ENCODE results near the gene PDE3B.

PDE3B gene

GRCh38 chr11:14812757-14813156 is 169.2 kb downstream of the PDE3B start:
- H3K9ac ChIP-seq (ENCODE audit: insufficient read length, low read depth): no peak overlapping the region
- no peaks in the 10 kb centered on the region for H3K4me1 ChIP-seq (ENCODE audit: insufficient read depth, insufficient read length)
- H3K36me3 ChIP-seq (ENCODE audit: insufficient read depth, insufficient read length, low read length): no peaks in the 10 kb centered on the region
- TF ChIP-seq SUZ12 (IDR thresholded peaks at IDR 0.05; ENCODE audit: extremely low read depth, insufficient read depth, insufficient read length) (no peak), YY1 (IDR thresholded peaks at IDR 0.05; ENCODE audit: insufficient read depth, insufficient read length) (no peak), ZNF274 (IDR thresholded peaks at IDR 0.05; ENCODE audit: low read depth, low read length) (no peak)
- H3K9me3 ChIP-seq (ENCODE audit: insufficient read depth, low read length): no peaks in the 10 kb centered on the region
- peak; percentile 16 for DNase-seq (ENCODE audit: low read depth, low spot score)
- H3K27me3 ChIP-seq (ENCODE audit: insufficient read depth, insufficient read length): no peaks in the 10 kb centered on the region
- no peak overlapping the region for H3K4me3 ChIP-seq (ENCODE audit: insufficient read length, low read depth)

- H3K9ac ChIP-seq (ENCODE audit: insufficient read length, low read depth): no peak overlapping the region
- DNase-seq (ENCODE audit: low read depth, low spot score): no peak
- no peaks in the 10 kb centered on the region for H3K36me3 ChIP-seq (ENCODE audit: insufficient read depth, insufficient read length, low read length)
- no peaks in the 10 kb centered on the region for H3K4me1 ChIP-seq (ENCODE audit: insufficient read depth, insufficient read length)
- no peaks in the 10 kb centered on the region for H3K27me3 ChIP-seq (ENCODE audit: insufficient read depth, insufficient read length)
- no peaks in the 10 kb centered on the region for H3K9me3 ChIP-seq (ENCODE audit: insufficient read depth, low read length)
- no peak overlapping the region for H3K4me3 ChIP-seq (ENCODE audit: insufficient read length, low read depth)
- TF ChIP-seq ZNF274 (IDR thresholded peaks at IDR 0.05; ENCODE audit: low read depth, low read length) (no peak), YY1 (IDR thresholded peaks at IDR 0.05; ENCODE audit: insufficient read depth, insufficient read length) (no peak), SUZ12 (IDR thresholded peaks at IDR 0.05; ENCODE audit: extremely low read depth, insufficient read depth, insufficient read length) (no peak)
Observed at GRCh38 chr11:14813516-14813915, 169.9 kb downstream of the PDE3B start.

- TF ChIP-seq SUZ12 (IDR thresholded peaks at IDR 0.05; ENCODE audit: extremely low read depth, insufficient read depth, insufficient read length) (no peak), ZNF274 (IDR thresholded peaks at IDR 0.05; ENCODE audit: low read depth, low read length) (no peak), YY1 (IDR thresholded peaks at IDR 0.05; ENCODE audit: insufficient read depth, insufficient read length) (no peak)
Observed at GRCh38 chr11:14818779-14819178, 175.2 kb downstream of the PDE3B start.

GRCh38 chr11:14819596-14819995 is 176.0 kb downstream of the PDE3B start:
- Histone ChIP-seq H3K36me3 (ENCODE audit: insufficient read depth, insufficient read length, low read length) (no peaks in the 10 kb centered on the region), H3K4me1 (ENCODE audit: insufficient read depth, insufficient read length) (no peaks in the 10 kb centered on the region), H3K4me3 (ENCODE audit: insufficient read length, low read depth) (no peak overlapping the region), H3K9ac (ENCODE audit: insufficient read length, low read depth) (no peak overlapping the region), H3K27me3 (ENCODE audit: insufficient read depth, insufficient read length) (no peaks in the 10 kb centered on the region), H3K9me3 (ENCODE audit: insufficient read depth, low read length) (no peaks in the 10 kb centered on the region; the same call in 1 of the 2 replicates)
- DNase-seq (ENCODE audit: low read depth, low spot score): no peak
- TF ChIP-seq SUZ12 (IDR thresholded peaks at IDR 0.05; ENCODE audit: extremely low read depth, insufficient read depth, insufficient read length) (no peak), YY1 (IDR thresholded peaks at IDR 0.05; ENCODE audit: insufficient read depth, insufficient read length) (no peak), ZNF274 (IDR thresholded peaks at IDR 0.05; ENCODE audit: low read depth, low read length) (no peak)

More at GRCh38 chr11:14818779-14819178, 175.2 kb downstream of the PDE3B start:
- H3K9me3 ChIP-seq (ENCODE audit: insufficient read depth, low read length): no peaks in the 10 kb centered on the region
- H3K4me1 ChIP-seq (ENCODE audit: insufficient read depth, insufficient read length): no peaks in the 10 kb centered on the region
- H3K9ac ChIP-seq (ENCODE audit: insufficient read length, low read depth): no peak overlapping the region
- H3K4me3 ChIP-seq (ENCODE audit: insufficient read length, low read depth): no peak overlapping the region
- H3K27me3 ChIP-seq (ENCODE audit: insufficient read depth, insufficient read length): no peaks in the 10 kb centered on the region
- DNase-seq (ENCODE audit: low read depth, low spot score): no peak
- H3K36me3 ChIP-seq (ENCODE audit: insufficient read depth, insufficient read length, low read length): no peaks in the 10 kb centered on the region

GRCh38 chr11:14821031-14821430 is 177.4 kb downstream of the PDE3B start:
- no peaks in the 10 kb centered on the region for H3K36me3 ChIP-seq (ENCODE audit: insufficient read depth, insufficient read length, low read length)
- no peak for DNase-seq (ENCODE audit: low read depth, low spot score)
- TF ChIP-seq ZNF274 (IDR thresholded peaks at IDR 0.05; ENCODE audit: low read depth, low read length) (no peak), SUZ12 (IDR thresholded peaks at IDR 0.05; ENCODE audit: extremely low read depth, insufficient read depth, insufficient read length) (no peak), YY1 (IDR thresholded peaks at IDR 0.05; ENCODE audit: insufficient read depth, insufficient read length) (no peak)

GRCh38 chr11:14826600-14826999 is 183.0 kb downstream of the PDE3B start:
- no peaks in the 10 kb centered on the region; the same call in 1 of the 2 replicates for H3K9me3 ChIP-seq (ENCODE audit: insufficient read depth, low read length)
- H3K4me3 ChIP-seq (ENCODE audit: insufficient read length, low read depth): no peak overlapping the region
- no peaks in the 10 kb centered on the region for H3K36me3 ChIP-seq (ENCODE audit: insufficient read depth, insufficient read length, low read length)
- no peaks in the 10 kb centered on the region for H3K4me1 ChIP-seq (ENCODE audit: insufficient read depth, insufficient read length)
- no peaks in the 10 kb centered on the region for H3K27me3 ChIP-seq (ENCODE audit: insufficient read depth, insufficient read length)
- no peak for DNase-seq (ENCODE audit: low read depth, low spot score)
- TF ChIP-seq ZNF274 (IDR thresholded peaks at IDR 0.05; ENCODE audit: low read depth, low read length): no peak
- TF ChIP-seq YY1 (IDR thresholded peaks at IDR 0.05; ENCODE audit: insufficient read depth, insufficient read length): no peak
- no peak for TF ChIP-seq SUZ12 (IDR thresholded peaks at IDR 0.05; ENCODE audit: extremely low read depth, insufficient read depth, insufficient read length)
- no peak overlapping the region for H3K9ac ChIP-seq (ENCODE audit: insufficient read length, low read depth)

More at GRCh38 chr11:14821031-14821430, 177.4 kb downstream of the PDE3B start:
- H3K4me1 ChIP-seq (ENCODE audit: insufficient read depth, insufficient read length): no peaks in the 10 kb centered on the region
- no peak overlapping the region for H3K4me3 ChIP-seq (ENCODE audit: insufficient read length, low read depth)
- H3K27me3 ChIP-seq (ENCODE audit: insufficient read depth, insufficient read length): no peaks in the 10 kb centered on the region
- no peak overlapping the region for H3K9ac ChIP-seq (ENCODE audit: insufficient read length, low read depth)
- no peaks in the 10 kb centered on the region; the same call in 1 of the 2 replicates for H3K9me3 ChIP-seq (ENCODE audit: insufficient read depth, low read length)

- Histone ChIP-seq H3K4me1 (ENCODE audit: insufficient read depth, insufficient read length) (no peaks in the 10 kb centered on the region), H3K9ac (ENCODE audit: insufficient read length, low read depth) (no peak overlapping the region), H3K4me3 (ENCODE audit: insufficient read length, low read depth) (no peak overlapping the region), H3K27me3 (ENCODE audit: insufficient read depth, insufficient read length) (no peaks in the 10 kb centered on the region), H3K9me3 (ENCODE audit: insufficient read depth, low read length) (no peaks in the 10 kb centered on the region), H3K36me3 (ENCODE audit: insufficient read depth, insufficient read length, low read length) (no peaks in the 10 kb centered on the region)
- TF ChIP-seq ZNF274 (IDR thresholded peaks at IDR 0.05; ENCODE audit: low read depth, low read length) (no peak), YY1 (IDR thresholded peaks at IDR 0.05; ENCODE audit: insufficient read depth, insufficient read length) (no peak), SUZ12 (IDR thresholded peaks at IDR 0.05; ENCODE audit: extremely low read depth, insufficient read depth, insufficient read length) (no peak)
- no peak for DNase-seq (ENCODE audit: low read depth, low spot score)
Observed at GRCh38 chr11:14835496-14836492, 192.2 kb downstream of the PDE3B start.
